GM21526 (cell line): Measurements from ENCODE around the gene TAF1B.

Experiments
- ATAC-seq: cut with Tn5 transposase; IDR thresholded peaks from one replicate; pipeline ENCODE4 v1.9.1; 2021; ENCODE audit warnings: moderate library complexity; ENCODE audit not compliant: unreplicated experiment, low FRiP score

Gene TAF1B

GRCh38 chr2:9843229-9844035 lies at the start of gene TAF1B:
Gene TAF1B, plus strand, starts transcription at chr2:9843474. Its CDS starts 68 bp downstream, at chr2:9843542.
- peak; percentile 79 for ATAC-seq

- no peak for ATAC-seq
Measured at GRCh38 chr2:9793918-9794717, 49.2 kb upstream of the TAF1B start.

- ATAC-seq: no peak
Measured at GRCh38 chr2:9795071-9795470, 48.2 kb upstream of the TAF1B start.

- ATAC-seq: no peak
Measured at GRCh38 chr2:9796056-9797010, 46.9 kb upstream of the TAF1B start.

- no peak for ATAC-seq
Measured at GRCh38 chr2:9797086-9797485, 46.2 kb upstream of the TAF1B start.

GRCh38 chr2:9797681-9798556 lies 45.4 kb upstream of the TAF1B start:
- no peak for ATAC-seq

- ATAC-seq: no peak
Measured at GRCh38 chr2:9799011-9799596, 44.2 kb upstream of the TAF1B start.

GRCh38 chr2:9799729-9800632 lies 43.3 kb upstream of the TAF1B start:
- peak; percentile 68 for ATAC-seq

- no peak for ATAC-seq
Measured at GRCh38 chr2:9800639-9800974, 42.7 kb upstream of the TAF1B start.

GRCh38 chr2:9800975-9801726 lies 42.1 kb upstream of the TAF1B start:
- ATAC-seq: no peak

- ATAC-seq: no peak
Measured at GRCh38 chr2:9802576-9802993, 40.7 kb upstream of the TAF1B start.

- no peak for ATAC-seq
Measured at GRCh38 chr2:9803023-9803805, 40.1 kb upstream of the TAF1B start.

GRCh38 chr2:9805435-9806297 lies 37.6 kb upstream of the TAF1B start:
- ATAC-seq: no peak

- ATAC-seq: no peak
Measured at GRCh38 chr2:9806298-9806610, 37.0 kb upstream of the TAF1B start.

- no peak for ATAC-seq
Measured at GRCh38 chr2:9806656-9807055, 36.6 kb upstream of the TAF1B start.

- no peak for ATAC-seq
Measured at GRCh38 chr2:9807056-9807455, 36.2 kb upstream of the TAF1B start.
